NCI-H146 treated with DMSO at 0.1 percent for 48 hours (cell line): ENCODE results near the gene CNR2.
"Not testable (repeated sequence)": the region's sequence is repeated elsewhere in the genome, so short reads cannot be mapped to it uniquely, and the experiment has no call there.

Experiments
- DNase-seq: peaks from one replicate; lab custom pipeline; 2025; ENCODE audit not compliant: unreplicated experiment; lab: John Stamatoyannopoulos, UW

Gene CNR2

DNA sequence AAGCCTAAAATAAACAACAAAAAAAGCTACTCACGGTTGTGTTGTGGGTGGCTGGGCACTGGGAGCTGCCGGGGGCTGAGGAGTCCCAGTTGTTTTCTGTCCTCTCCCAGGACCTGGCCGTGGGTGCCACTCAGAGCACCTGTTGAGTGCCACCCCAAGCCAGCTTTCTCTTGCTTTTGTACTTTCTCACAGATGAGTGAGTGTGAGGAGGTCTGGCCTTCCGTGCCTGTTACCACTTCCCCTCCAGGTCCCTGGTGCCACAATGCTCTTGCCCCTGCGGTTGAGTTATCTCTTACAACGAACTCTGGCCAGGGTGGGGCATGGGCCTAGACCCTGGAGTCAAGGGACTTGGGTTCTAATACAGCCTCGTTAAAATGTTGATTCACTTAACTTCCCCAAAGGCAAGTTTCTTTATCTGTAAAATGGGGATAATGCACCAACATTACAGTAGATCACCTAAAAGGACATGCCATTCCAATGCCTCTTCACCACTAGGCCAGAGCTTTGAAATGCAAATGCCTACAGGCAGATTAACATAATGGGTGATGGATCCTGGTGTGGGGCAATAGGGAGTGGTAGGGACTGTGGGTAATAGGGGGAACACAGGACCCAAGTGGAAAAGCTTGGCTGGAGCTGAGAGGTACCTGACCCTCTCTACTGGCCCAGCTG, at the start of gene CNR2:
Gene CNR2, minus strand, starts transcription at position 151 of the 669 bp plus-strand sequence. CDS start 37,745 bp downstream, outside the sequence.
- no peak for DNase-seq

DNA sequence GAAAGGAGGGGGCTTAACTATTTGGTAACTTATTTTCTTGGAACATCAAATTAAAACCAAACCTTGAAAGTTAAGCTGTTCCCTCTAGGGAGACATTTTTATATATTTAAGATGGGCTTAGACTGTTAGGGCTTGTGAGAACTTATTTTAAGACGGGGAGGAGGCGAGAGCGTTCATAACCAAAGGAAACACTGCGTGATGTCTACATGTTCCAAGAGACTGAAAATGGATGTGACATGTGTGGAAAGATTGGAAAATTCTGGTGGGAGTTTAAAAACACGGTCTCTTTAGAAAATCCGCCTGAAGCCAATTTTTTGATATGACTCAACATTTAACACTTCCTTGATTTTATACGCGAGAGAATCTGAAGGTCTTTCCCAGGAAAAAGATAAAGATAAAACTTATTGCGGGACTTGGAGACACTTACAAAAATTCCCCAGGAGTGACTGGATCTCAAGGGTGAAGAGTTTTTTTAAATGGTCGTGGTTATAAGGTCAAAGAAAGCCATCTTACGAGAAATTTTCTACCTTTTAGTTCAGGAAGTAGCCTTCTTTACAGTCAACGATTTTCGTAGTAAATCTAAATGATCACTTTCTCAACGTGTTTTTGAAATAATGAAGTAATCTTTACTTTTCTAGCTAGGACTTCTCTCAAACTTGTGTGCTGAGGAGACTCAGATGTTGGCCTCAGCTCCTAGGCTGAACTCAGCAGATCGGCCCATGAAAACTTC, 47.3 kb upstream of the CNR2 start:
- DNase-seq = peak; percentile 37

DNA sequence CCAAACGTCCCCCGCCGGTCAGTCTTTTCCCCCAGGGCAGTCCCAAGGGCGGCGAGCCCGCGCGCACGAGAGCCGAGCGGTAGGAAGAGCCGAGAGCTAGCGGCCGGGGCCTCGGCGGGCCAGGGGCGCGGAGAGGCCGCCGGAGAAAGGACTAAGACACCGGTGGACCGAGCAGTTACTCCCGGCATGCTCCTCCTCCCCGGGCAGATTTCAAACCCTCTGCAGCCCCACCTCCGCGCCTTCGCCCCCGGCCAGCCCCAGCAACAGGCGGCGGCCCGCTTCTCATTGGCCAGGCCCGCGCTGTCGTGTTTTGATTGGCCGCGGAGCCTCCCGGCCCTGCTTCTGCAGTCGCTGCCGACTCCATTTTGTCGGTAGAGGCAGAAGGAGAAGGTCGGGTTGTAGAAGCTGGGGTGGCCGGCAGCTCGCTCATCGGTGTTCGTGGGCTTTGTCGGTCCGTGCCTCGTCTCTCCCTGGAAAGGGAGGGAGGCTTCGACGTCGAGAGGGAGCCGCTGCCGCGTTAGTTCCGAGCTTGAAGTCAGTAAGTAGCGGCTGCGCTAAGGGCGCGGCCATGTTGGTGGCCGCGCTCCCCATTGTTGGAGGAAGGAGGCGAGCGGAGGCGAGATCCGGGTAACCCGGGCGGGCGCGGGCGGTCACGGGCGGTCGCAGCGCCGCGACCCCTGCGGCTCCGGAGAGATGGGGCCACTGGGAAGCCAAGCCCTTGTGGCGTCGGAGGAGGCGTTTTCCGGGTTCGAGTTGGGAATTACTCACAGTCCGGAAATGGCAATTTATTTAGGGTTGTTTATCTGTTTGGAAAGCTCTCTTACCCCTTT, 46.5 kb upstream of the CNR2 start, which contains the start of gene PNRC2:
Gene PNRC2, plus strand, starts transcription at position 368 of the 830 bp plus-strand sequence. CDS start 1,630 bp downstream, outside the sequence.
- DNase-seq = peak; percentile 90

DNA sequence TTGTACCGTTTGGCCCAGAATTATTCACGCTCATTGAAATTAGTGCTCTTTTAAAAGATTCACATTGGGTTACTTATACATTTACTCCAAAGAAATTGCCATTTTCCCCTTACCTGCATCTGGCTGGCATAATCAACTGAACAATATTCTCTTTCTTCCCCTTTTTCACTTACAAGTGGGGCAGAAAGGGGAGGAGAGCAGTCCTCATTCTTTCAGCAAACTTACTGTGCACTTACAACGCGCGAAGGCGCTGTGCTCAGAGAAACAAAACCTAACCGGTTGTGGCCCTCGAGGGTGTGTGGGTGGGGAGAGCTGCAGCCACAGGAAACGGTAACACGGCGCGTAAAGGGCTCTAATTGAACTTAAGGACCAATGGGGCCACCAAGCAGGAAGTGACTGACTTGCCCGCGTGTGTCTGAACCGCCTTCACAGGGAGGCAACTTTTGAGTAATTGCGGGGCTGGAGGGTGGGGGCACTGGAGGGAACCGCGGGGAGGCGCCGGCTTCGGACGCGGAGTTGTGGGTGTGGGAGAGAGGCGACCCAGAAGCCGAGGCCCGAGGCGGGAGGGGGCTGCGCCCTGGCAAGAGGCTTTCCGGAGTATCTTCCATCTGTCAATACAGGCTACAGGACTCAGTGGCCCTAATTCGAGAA, 45.8 kb upstream of the CNR2 start:
- peak; percentile 85 for DNase-seq

DNA sequence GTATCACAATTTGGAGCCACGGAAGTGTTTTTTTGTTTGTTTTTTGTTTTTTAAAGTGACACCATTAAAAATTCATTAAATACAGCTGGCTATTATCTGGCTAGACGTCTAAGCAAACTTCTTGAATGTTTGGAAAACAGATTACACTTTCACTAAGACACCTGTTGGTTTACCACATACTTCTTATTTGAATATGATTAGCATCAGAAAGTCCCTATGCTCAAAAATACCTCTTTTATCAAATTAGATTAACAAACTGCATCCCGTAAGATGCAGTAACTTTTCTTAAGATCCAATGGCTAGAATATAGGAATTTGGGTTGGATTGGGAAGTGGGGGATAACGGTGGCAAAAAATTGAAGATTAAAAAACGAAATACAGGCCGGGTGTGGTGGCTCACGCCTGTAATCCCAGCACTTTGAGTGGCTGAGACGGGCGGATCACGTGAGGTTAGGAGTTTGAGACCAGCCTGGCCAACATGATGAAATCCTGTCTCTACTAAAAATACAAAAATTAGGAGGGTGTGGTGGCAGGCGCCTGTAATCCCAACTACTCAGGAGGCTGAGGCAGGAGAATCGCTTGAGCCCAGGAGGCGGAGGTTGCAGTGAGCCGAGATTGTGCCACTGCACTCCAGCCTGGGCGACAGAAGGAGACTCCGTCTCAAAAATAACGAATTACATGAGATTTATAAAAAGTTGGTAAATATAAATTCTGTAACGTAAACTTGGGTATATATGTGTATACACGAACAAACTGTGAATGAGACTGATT, 45.1 kb upstream of the CNR2 start:
- DNase-seq = not testable (repeated sequence)

DNA sequence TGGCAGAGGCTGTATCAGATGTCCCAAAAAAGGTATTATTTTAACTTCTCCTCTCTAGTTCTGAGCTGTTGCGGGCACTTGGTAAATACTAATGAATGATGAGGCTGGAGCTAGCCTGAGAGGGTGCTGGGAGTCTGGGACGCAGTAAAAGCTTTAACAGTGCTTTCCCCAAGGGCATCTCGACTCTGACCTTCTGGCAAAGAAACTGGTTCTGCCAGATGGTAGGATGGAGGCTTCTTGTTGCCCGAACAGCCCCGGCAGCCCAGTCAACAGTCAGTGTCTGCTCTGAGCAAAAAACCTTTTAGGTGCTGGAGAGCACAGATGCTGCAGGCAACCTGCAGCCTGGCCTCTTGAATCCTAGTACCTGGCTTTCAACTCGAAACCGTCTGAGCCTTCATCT, 43.9 kb upstream of the CNR2 start:
- DNase-seq = no peak

DNA sequence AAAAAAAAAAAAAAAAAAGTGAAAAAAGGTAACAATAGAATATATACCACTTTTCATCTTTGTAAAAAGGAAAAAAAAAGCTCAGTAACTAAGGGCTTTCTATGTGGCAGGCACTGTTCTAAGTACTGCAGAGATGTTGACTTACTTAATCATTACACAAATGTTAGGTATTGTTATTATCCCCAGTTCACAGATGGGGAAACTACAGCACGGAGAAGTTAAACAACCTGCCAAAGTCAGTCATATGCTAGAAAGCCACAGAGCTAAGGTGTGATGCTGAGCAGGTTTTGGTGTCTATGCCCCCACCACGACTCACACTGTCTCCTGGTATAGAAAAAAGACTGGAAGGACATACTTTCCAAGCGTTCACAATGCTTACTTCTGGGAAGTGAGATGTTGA, 39.9 kb upstream of the CNR2 start:
- no peak for DNase-seq

DNA sequence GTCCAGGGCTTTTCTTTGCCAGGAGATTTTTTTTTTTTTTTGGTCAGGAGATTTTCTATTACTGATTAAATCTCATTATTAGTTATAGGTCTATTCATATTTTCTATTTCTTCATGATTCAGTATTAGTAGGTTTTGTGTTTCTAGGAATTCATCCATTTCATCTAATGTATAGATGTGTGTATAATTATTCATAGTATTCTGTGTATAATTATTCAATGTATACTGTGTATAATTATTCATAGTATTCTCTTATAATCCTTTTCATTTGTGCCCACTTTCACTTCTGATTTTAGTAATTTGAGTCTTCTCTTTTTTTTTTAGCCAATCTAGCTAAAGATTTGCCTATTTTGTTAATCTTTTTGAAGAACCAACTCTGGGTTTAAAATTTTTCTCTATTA, 34.2 kb upstream of the CNR2 start:
- DNase-seq = no peak

DNA sequence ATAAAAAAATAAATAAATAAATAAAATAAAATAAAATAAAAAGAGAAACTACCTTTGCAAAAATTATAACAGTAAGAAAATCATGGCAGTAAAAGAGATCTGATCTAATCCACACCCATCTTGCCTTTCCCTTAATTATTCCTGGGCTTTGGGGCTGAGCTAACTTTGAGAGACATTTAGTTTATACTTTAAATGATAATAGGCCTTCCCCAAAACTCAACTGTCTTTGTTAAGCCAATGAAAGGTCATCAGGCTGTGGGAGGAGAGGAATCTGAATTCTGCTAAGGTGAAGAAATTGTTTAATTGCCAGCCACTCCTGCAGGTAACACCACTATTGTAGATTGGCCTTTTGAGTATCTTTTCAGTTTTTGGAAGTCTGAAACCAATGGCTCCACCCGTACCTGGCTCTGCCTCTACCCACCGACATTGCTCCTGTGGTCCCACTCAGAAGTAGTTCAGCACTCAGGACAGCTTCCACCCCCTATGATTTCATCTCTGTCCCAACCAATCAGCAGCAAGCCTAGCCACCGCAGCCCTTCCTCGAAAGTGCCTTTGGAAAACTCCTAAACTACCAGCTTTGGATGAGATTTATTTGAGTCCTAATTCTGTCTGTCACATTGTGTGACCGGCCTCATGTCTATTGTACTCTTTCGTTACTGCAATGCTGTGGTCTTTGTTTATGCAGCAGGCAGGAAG, 23.5 kb upstream of the CNR2 start:
- DNase-seq = no peak

DNA sequence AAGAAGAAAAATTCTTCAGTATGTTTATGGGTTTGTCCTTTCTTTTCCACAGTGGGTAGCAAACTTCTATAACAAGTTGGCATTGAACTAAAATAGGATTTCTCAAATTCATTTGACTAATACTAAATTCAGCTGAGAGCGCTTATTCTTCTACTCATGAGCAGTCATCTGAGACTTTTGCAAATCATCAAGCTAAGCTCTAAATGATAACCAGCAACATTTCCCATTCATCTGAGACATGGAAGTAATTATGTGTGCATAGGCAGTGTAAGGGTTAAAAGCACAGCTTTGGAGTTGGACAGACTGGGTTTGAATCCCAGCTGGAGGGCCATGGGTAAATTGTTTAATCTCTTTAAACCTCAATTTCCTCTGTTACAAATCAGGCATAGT, 18.3 kb upstream of the CNR2 start:
- DNase-seq = no peak

DNA sequence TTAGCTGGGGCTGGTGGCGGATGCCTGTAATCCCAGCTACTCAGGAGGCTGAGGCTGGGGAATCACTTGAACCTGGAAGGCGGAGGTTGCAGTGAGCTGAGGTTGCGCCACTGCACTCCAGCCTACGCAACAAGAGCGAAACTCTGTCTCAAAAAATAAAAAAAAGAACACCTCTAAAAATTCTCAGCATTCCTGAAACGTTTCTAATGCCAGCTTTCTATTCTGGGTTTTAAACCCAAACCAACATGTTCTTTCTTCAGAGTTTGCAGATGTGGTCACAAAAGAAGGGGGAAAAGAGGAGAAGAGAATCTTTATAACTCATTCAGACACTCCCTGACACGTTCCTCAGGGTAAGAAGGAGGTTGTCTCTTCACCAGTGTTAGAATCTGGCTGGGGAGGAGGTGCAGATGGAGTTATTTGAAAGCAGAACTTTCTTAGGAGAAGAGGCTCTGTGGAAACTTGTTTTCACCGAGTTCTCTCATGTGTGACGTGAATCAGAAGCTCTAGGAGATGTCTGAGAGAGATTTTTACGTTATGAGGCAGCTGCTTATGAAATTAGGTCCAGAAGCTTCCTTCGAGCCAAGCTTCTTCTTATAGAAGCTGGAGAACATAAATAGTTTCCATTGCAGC, 17.8 kb upstream of the CNR2 start:
- DNase-seq = no peak

DNA sequence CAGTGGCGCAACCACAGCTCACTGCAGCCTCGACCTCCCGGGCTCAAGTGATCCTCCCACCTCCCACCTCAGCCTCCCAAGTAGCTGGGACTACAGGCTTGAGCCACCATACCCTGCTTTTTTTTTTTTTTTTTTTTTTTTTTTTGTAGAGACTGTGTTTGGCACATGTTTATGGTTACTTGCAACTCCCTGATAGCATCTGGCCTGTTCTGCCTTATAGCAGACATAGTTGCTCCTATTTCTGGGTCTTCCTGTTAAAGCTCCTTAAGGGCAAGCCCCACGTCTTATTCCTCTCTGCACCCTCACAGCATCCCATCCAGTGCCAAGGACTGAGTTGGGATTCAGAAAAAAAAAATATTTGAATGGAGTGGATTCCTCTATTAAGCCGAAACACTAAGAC, 17.1 kb upstream of the CNR2 start:
- DNase-seq = no peak

DNA sequence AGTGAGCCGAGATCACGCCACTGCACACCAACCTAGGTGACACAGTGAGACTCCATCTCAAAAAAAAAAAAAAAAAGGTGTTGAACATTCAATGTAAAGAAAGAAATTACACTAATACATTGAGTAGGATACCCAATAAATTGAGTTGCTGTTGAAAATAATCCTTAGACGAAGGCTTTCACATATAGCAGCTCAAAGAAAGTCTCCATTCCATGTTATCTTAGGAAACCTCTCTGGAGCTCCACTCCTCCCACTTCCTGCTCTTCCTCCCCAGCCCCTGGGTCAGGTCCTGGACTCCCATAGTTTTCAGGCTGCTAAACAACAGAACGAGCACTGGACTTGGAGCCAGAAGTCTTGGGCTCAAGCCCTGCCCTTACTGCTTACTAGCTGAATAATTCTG, 15.6 kb upstream of the CNR2 start:
- DNase-seq = no peak

DNA sequence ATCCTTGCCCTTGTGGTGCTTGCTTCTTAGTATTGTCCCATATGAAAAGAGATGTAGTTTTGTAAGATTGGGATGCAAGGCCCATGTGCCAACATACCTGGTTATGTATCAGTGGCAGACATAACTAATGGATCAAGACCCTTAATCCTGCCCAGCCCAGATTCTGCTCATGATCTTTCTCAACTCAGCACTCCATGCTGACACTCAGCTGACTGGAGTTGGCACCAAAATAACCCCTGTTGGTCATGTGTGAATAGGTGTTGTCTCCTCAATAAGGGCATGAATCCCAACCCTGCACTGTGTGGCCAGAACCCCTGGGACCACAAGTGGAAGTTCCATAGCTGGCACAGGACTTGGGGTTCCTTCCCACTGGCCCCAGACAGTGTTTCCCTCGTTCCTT, 13.9 kb upstream of the CNR2 start:
- no peak for DNase-seq

DNA sequence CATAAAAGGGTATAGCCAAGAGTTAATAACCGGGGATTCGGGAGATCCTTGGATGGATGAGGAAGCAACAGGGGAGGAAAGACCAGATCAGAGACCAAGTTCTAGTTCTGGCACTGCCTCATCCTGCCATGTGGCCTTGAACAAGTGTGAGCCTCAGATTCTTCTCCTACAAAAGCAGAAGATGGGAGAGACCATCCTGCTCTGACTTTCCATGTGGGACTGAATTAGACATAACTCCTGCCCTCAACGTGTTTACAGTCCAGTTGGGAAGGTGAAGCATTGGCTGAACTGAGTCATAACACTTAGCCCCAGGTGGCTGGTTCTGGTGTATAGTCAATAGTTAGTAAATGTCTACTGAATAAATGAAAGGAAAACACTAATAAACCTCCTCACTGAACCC, 12.1 kb upstream of the CNR2 start:
- DNase-seq = no peak

DNA sequence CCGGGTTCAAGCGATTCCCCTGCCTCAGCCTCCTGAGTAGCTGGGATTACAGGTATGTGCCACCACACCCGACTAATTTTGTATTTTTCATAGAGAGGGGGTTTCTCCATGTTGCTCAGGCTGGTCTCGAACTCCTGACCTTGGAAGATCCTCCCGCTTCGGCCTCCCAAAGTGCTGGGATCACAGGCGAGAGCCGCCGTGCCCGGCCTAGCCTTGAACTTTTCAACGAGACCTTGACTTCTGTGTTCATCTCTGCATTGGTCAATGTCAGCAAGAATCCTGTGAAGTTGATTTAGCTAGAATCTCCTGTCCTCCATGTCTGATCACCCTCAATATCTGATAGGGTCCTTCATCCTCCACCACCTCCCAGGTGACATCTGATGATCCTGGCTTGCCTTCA, 11.4 kb upstream of the CNR2 start:
- no peak for DNase-seq

DNA sequence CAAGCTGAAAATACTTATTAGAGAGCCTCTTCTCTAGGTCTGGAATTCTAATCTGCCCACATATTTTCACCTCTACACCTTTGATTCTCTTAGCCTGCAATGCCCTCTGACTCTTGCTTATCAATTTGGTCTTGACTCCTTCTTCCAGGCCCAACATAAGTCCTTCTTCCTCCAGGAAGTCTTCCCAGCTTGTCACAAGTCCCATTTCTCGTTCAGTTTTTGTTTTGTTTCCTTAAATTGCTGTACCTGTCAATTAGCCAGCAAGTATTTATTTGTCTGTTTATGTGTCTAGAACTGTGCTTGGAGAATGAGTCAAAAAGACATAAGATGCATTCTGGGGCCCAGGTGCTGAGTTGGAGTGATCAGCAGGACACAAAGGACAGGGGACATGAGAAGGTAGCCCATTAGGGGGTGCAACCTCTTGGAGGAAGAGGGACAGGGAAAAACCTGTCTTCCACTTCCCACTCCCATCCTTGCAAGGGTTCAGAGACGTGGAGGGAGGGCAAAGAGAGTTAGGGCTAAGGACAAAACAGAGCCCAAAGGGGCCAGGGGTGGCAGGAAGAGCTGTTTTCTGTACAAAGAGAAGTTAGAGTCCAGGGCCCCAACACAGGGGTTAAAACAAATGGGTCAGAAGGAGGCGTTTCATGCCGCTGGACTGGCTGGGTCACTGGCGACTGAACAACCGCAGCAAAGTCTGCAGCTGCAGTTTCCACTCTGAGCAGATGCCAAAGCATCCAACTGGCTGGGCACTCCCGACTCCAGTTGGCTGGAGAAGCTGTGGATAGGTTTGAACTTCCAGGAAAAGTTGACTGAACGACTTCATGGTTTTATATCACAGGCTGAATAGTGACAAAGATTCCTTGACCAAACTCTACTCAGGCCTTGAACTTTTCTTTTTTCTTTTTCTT, 10.7 kb upstream of the CNR2 start:
- no peak for DNase-seq

DNA sequence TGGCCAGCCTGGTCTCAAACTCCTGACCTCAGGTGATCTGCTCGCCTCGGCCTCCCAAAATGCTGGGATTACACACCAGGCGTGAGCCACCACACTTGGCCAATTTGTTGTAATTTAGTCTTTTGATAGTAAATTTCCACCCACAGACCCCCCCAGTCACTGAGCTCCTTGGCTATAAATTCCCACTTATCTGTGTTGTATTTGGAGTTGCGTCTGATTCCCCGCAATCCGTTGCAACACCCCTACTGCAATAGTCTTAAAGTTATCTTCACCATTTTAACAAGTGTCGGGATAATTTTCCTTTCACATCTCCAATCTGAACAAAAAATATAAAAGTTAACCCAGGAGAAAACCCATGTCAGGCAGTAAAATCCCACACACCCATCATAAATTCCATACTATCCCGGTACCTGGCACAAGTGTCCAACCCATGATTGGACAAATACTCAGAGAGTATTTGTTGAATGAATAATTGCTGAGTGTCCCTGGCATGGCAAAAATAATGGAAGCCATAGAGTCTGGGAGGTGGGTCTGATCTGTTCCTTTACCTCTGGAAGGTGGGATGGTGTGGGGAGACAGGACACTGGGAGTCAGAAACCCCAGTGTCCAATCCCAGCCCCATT, 9.3 kb upstream of the CNR2 start:
- no peak for DNase-seq
